Measurements from ENCODE around the gene SCN1A. TPM values are rescaled to one million over a fixed set of nuclear protein-coding genes. Genes with fewer than 3 reads are reported as not detected.

SCN1A gene
- total RNA-seq: under 1 TPM; 0.24 to 0.31 TPM
- polyA plus RNA-seq (ENCODE audit: insufficient read depth, low read depth, low replicate concordance): 0.04 TPM
- long read RNA-seq, donor 1: 0 reads
- long read RNA-seq, donor 2: 0 reads

DNA sequence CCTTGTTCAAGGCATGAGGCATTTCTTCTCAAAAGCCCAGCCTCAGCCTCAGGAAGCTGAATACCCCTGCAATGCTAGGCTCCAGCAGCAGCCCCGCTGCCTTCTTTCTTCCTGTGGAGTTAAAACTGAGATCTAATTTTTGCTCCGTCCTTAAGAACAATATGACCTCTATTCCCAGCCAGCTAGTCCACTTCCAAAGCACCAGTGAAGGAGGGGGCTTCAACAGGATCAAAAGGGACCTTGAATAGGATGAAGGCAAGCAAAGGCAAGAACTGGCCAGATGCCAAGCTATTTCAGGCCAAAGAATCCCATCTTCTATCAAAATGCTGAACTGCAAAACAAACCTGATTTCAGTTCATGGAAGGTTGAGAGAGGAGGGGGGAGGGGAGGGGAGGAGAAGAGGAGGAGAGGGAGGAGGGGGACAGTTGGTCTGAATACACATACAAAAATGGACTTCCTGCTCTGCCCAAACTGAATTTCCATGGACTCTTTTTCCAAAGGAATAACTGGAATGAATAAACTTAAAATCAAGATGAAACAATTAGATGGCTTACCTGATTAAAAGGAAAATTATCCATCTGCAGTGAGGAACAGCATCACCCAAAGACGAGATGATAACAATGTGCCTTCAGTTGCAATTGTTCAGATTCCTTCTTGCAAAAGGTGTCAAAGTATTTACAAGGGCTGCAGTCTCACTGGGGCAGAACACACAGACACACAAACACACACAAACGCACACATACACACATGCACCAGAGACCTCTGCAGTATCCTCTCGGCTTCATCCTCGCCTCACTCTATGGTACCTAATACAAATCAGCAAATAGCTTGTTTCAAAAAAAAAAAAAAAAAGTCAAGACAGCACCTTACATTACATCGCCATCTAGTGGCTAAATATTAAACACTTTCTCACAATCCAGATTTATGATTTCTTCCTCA is at the start of gene SCN1A:
TSS of gene SCN1A (minus strand) at position 804 of the 939 bp plus-strand sequence. CDS start 54,399 bp downstream, outside the sequence.
- no peaks in the 10 kb centered on the region for H3K9me3 ChIP-seq
- TF ChIP-seq POLR2A (IDR thresholded peaks at IDR 0.05): no peak
- TF ChIP-seq, protein P1, sequence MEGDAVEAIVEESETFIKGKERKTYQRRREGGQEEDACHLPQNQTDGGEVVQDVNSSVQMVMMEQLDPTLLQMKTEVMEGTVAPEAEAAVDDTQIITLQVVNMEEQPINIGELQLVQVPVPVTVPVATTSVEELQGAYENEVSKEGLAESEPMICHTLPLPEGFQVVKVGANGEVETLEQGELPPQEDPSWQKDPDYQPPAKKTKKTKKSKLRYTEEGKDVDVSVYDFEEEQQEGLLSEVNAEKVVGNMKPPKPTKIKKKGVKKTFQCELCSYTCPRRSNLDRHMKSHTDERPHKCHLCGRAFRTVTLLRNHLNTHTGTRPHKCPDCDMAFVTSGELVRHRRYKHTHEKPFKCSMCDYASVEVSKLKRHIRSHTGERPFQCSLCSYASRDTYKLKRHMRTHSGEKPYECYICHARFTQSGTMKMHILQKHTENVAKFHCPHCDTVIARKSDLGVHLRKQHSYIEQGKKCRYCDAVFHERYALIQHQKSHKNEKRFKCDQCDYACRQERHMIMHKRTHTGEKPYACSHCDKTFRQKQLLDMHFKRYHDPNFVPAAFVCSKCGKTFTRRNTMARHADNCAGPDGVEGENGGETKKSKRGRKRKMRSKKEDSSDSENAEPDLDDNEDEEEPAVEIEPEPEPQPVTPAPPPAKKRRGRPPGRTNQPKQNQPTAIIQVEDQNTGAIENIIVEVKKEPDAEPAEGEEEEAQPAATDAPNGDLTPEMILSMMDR (IDR thresholded peaks at IDR 0.05): peak in 2 of 3 experiments; percentile 29 to 61
- no peak within 1 kb of the TSS for H3K27ac ChIP-seq
- intact Hi-C loops (cut with DNase I; ENCODE audit: low total_unique reads): no loop called here
- no peaks in the 10 kb centered on the region for H3K27me3 ChIP-seq
- 25 to 40% methylated on average over 7 of the region's 7 CpGs for WGBS, 2 donors
- no peak within 1 kb of the TSS for H3K4me3 ChIP-seq
- H3K4me1 ChIP-seq: no peaks in the 10 kb centered on the region
- no peaks in the 10 kb centered on the region for H3K36me3 ChIP-seq (ENCODE audit: low read depth, missing control alignments)
- no peak for DNase-seq

DNA sequence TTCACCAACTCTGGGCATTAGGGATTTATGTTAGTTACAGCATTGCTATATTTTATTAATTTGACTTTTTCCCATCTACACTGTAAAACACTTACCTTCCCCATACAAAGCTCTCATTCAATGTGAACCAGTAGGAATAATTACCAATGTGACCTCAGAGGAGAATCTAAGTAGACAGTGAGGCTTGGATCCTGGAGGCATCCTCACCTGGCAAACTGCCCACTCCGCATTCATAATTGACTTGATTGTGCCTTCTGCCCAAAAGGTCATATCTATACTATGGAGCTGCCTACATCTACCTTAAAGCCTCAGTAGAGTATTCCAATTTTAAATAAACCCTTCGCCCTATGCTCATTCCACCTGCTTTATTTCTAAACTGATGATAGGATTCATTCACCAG is 45.4 kb upstream of the SCN1A start:
- TF ChIP-seq POLR2A (IDR thresholded peaks at IDR 0.05): no peak
- TF ChIP-seq, protein P1 (IDR thresholded peaks at IDR 0.05): no peak
- H3K27ac ChIP-seq: no peak overlapping the region
- intact Hi-C loops (cut with DNase I; ENCODE audit: low total_unique reads): no loop called here
- DNase-seq: no peak
- no peaks in the 10 kb centered on the region for H3K4me1 ChIP-seq
- no peaks in the 10 kb centered on the region for H3K9me3 ChIP-seq
- 86 to 93% methylated on average over 2 of the region's 2 CpGs for WGBS, 2 donors
- no peaks in the 10 kb centered on the region for H3K27me3 ChIP-seq
- no peaks in the 10 kb centered on the region for H3K36me3 ChIP-seq (ENCODE audit: low read depth, missing control alignments)
- no peak overlapping the region for H3K4me3 ChIP-seq

DNA sequence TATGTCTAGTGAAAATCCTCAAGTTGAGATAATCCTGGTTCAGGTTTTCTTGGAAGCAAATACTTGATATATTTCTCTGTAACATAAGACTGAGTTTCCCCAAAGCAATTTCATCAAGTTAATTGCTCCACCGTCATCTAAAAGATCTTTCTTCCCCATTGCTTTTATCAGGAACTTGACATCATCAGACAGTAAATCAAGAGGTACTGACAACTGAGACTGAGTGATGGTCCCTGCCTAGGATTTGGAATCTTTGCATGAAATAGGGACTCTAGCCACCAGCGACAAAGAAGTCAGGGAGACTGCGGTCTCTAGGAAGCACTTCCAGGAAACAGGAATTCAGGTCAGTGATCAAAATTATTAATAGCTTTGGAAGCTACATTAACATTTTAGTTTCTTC is 43.4 kb upstream of the SCN1A start:
- Histone ChIP-seq H3K27me3 (no peaks in the 10 kb centered on the region), H3K4me3 (no peak overlapping the region), H3K4me1 (no peaks in the 10 kb centered on the region), H3K9me3 (no peaks in the 10 kb centered on the region), H3K36me3 (ENCODE audit: low read depth, missing control alignments) (no peaks in the 10 kb centered on the region), H3K27ac (no peak overlapping the region)
- no peak for DNase-seq
- intact Hi-C loops (cut with DNase I; ENCODE audit: low total_unique reads): no loop called here
- TF ChIP-seq, protein P1 (IDR thresholded peaks at IDR 0.05): no peak
- TF ChIP-seq POLR2A (IDR thresholded peaks at IDR 0.05): no peak
- WGBS, 2 donors: 62 to 66% methylated on average over 3 of the region's 3 CpGs

DNA sequence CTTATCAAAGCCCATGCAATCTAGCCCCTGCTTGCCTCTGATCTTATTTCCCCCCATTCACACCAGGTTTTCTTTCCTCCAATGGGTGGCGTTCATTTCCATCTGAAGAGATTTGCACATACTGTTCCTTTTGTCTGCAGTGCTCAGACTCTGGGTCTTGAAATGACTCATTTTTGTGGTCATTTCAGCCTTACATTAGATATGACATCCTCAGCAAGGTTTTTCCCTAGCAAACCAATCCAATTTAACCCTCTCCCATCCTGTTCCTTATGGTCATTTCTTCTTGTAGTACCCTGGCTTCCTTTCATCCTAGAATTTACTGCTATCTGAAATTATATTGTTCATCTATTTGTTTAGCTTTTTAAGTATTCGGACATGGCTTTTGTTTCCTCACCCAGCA is 42.5 kb upstream of the SCN1A start:
- H3K4me1 ChIP-seq: no peaks in the 10 kb centered on the region
- no peak for DNase-seq
- no peak overlapping the region for H3K4me3 ChIP-seq
- H3K27ac ChIP-seq: no peak overlapping the region
- no peaks in the 10 kb centered on the region for H3K9me3 ChIP-seq
- H3K27me3 ChIP-seq: no peaks in the 10 kb centered on the region
- 85 to 92% methylated on average over 2 of the region's 2 CpGs for WGBS, 2 donors
- intact Hi-C loops (cut with DNase I; ENCODE audit: low total_unique reads): no loop called here
- H3K36me3 ChIP-seq (ENCODE audit: low read depth, missing control alignments): no peaks in the 10 kb centered on the region
- no peak for TF ChIP-seq POLR2A (IDR thresholded peaks at IDR 0.05)
- TF ChIP-seq, protein P1 (IDR thresholded peaks at IDR 0.05): no peak

Data from testis (tissue), 5 donors.